Activated naive CD4-positive, alpha-beta T cell treated with anti-CD3 and anti-CD28 coated beads, Interleukin-2, amount 10 ng/mL, durations not matched to agents 7 days and 5 days (primary cell): Measurements from ENCODE around the gene LRRC37A.
A peak's percentile ranks its signal among the peaks of the same experiment; 100 is the strongest.
"Not testable (repeated sequence)": the region's sequence is repeated elsewhere in the genome, so short reads cannot be mapped to it uniquely, and the experiment has no call there.

Source experiments
- CTCF ChIA-PET: fragments of 350-600 bp; sonication (Branson Sonifier 250); formaldehyde crosslinking; loops from one replicate; lab custom pipeline; 2021; ENCODE audit warnings: antibody characterized with exemption; lab: Charles Lee
- DNase-seq: peaks from one replicate; pipeline ENCODE4 v3.0.0-alpha.2; 2020
- H3K27ac Mint-ChIP-seq: one replicate; pipeline ENCODE4 v1.8.0; 2021; ENCODE audit warnings: mild to moderate bottlenecking, moderate library complexity, mixed read lengths
- H3K27me3 Mint-ChIP-seq: one replicate; pipeline ENCODE4 v1.8.0; 2021; ENCODE audit warnings: mild to moderate bottlenecking, mixed read lengths
- H3K36me3 Mint-ChIP-seq: one replicate; pipeline ENCODE4 v1.8.0; 2021; ENCODE audit warnings: mixed read lengths
- H3K4me1 Mint-ChIP-seq: one replicate; pipeline ENCODE4 v1.8.0; 2021; ENCODE audit warnings: mixed read lengths
- H3K4me3 Mint-ChIP-seq: one replicate; pipeline ENCODE4 v1.8.0; 2021; ENCODE audit warnings: mild to moderate bottlenecking, moderate library complexity, mixed read lengths
- H3K9me3 Mint-ChIP-seq: one replicate; pipeline ENCODE4 v1.8.0; 2021; ENCODE audit warnings: mixed read lengths

The LRRC37A gene

DNA sequence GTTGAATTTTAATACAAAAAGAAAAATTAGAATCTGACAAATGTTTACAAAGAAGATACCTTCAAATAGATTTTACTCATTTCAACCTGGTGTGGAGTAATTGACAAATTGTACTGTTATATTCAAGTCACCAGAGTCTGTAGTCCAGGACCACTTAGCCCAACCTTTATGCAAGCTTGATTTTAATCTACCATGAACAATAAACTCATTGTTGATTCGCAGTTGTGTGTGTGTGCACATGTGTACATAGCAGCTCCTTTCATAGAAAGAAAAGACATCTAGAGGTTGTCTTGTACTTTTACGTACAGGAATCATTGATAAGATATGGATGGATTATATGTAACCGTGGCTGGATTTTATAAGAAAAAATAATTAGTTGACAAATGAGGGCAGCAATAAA, 20.7 kb upstream of the LRRC37A start:
- H3K4me3 Mint-ChIP-seq = no peak overlapping the region
- peaks cover 60% of the 10 kb centered on the region for H3K27me3 Mint-ChIP-seq
- H3K9me3 Mint-ChIP-seq = no peaks in the 10 kb centered on the region
- no peaks in the 10 kb centered on the region for H3K36me3 Mint-ChIP-seq
- H3K27ac Mint-ChIP-seq = no peak overlapping the region
- CTCF ChIA-PET = no interaction called here
- DNase-seq = no peak
- H3K4me1 Mint-ChIP-seq = no peaks in the 10 kb centered on the region

DNA sequence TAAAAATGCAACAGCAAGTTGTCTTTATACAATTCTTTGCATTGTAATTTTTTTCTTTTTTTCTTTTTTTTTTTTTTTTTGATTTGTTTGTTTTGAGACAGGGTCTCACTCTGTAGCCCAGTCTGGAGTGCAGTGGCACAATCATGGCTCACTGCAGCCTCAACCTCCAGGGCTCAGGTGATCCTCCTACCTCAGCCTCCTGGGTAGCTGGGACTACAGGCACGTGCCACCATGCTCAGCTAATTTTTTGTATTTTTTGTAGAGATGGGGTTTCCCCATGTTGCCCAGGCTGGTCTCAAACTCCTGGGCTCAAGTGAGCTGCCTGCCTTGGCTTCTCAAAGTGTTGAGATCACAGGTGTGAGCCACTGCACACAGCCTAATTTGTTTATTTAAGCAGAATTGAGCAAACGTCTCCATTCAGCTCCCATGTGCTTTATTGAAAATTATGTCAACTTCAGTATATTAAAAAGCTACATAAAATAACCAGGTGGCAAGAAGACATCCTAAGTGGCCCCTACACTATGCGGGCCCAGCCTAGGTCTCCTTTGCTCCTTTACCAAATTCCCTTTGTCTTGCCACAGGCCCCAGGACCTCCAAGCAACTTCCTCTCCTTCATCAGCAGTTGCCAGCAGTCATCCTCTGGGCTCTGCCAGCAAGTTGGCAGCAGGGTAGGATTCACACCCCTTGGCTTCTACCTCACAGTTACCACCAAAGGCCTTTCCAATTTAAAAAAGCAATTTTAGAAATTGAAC, 18.0 kb upstream of the LRRC37A start:
- not testable (repeated sequence) for H3K27ac Mint-ChIP-seq, H3K36me3 Mint-ChIP-seq, DNase-seq, H3K4me1 Mint-ChIP-seq, H3K4me3 Mint-ChIP-seq, H3K9me3 Mint-ChIP-seq
- H3K27me3 Mint-ChIP-seq = peaks cover 48% of the 10 kb centered on the region
- CTCF ChIA-PET = interaction anchor here (0.6 kb wide), 1 partner anchor 581 kb away, joined by 3 read pairs; no protein-coding TSS in a partner anchor

DNA sequence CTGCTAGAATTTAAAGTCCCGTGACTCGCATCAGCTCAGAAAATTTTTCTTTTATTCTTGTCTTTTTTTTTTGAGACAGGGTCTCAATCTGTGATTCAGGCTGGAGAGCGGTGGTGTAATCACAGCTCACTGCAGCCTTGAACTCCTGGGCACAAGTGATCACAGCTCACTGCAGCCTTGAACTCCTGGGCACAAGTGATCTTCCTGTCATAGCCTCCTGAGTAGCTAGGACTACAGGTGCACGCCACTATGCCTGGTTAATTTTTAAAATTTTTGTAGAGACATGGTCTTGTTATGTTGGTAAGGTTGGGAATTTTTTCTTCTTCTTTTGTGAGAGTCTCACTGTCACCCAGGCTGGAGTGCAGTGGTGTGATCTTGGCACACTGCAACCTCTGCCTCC, 13.6 kb upstream of the LRRC37A start:
- H3K9me3 Mint-ChIP-seq, H3K36me3 Mint-ChIP-seq, H3K4me1 Mint-ChIP-seq, CTCF ChIA-PET, H3K27ac Mint-ChIP-seq, H3K4me3 Mint-ChIP-seq: not testable (repeated sequence)
- peaks cover 42% of the 10 kb centered on the region for H3K27me3 Mint-ChIP-seq
- peak; percentile 18 for DNase-seq

DNA sequence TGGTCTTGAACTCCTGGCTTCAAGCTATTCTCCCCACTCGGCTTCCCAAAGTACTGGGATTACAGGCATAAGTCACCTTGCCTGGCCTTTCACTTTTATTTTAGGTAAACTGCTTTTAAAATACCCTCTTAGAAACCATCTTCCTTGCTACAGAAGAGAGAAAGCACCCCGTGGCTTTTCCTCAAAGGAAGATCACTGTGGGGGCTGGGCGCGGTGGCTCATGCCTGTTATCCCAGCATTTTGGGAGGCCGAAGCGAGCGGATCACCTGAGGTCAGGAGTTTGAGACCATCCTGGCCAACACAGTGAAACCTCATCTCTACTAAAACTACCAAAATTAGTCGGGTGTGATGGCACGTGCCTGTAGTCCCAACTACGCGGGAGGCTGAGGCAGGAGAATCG, 12.3 kb upstream of the LRRC37A start:
- peaks cover 32% of the 10 kb centered on the region for H3K27me3 Mint-ChIP-seq
- CTCF ChIA-PET, H3K36me3 Mint-ChIP-seq, H3K27ac Mint-ChIP-seq, H3K4me1 Mint-ChIP-seq, H3K4me3 Mint-ChIP-seq, DNase-seq, H3K9me3 Mint-ChIP-seq: not testable (repeated sequence)

DNA sequence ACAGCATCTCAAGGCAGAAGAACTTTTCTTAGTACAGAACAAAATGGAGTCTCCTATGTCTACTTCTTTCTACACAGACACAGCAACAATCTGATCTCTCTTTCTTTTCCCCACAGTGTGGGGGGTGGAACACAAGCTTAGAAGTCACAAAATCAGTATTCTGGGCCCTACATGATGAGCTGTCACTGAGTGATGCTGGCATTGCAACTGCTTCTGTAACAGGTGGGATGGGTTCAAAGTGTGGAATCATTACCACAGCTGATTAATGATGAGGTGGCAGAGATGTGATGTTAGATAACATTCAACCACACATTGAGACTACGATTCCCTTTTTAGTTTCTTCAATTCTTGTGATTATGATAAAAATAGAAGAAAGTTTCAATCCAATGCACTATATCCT, 10.5 kb upstream of the LRRC37A start:
- H3K27me3 Mint-ChIP-seq = peaks cover 22% of the 10 kb centered on the region
- H3K27ac Mint-ChIP-seq, CTCF ChIA-PET, H3K4me1 Mint-ChIP-seq, H3K9me3 Mint-ChIP-seq, H3K4me3 Mint-ChIP-seq, H3K36me3 Mint-ChIP-seq: not testable (repeated sequence)
- DNase-seq = peak; percentile 25

DNA sequence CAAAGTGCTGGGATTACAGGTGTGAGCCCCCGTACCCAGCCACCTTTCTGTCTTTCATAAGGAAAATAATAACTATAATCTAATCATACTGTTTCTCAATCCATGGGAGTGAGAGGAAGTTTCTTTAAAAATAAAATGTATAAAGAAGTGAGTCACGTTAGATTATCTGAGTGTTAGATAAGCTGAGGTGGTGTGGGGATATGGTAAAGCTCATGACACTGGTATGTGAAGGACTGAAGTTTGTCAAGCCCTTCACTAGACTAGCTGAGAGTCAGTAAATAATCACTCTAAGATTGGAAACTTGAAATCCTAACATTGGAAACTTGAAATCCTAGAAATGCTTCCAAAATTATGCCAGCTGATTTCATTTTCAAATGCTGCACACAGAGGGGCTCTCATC, 9.4 kb upstream of the LRRC37A start:
- not testable (repeated sequence) for H3K9me3 Mint-ChIP-seq, H3K4me3 Mint-ChIP-seq, H3K27ac Mint-ChIP-seq, H3K36me3 Mint-ChIP-seq, H3K4me1 Mint-ChIP-seq, DNase-seq
- CTCF ChIA-PET = interaction anchor here (2.0 to 2.1 kb wide), 2 partner anchors 73 to 693 kb away, joined by 5 read pairs; no protein-coding TSS in a partner anchor
- peaks cover 13% of the 10 kb centered on the region for H3K27me3 Mint-ChIP-seq

DNA sequence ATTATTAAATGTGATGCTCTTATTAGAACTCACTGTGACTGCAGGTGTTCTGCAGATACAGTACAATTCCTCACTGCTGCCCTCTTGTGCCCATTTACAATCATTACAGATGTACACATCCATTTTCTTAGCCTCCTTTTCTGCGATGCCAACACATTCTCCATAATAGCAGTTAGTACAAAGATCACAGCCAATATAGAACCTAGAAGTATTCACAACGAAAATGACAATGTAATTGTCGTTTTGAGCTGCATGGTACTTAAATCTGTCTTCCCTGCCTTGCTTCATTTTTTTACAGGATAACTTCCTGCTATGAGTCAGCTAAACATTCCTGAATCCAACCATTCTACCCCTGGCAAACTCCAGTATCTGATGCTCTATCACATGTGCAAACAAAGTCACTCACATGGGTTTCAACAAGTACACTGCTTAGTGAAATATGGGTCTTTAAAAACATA, 8.1 kb upstream of the LRRC37A start:
- H3K27ac Mint-ChIP-seq, H3K9me3 Mint-ChIP-seq, H3K36me3 Mint-ChIP-seq, H3K4me3 Mint-ChIP-seq: not testable (repeated sequence)
- CTCF ChIA-PET = interaction anchor here (0.7 to 2.1 kb wide), 4 partner anchors 16 to 694 kb away, joined by 3 to 5 read pairs (median 4); no protein-coding TSS in a partner anchor
- H3K4me1 Mint-ChIP-seq = peaks cover 19% of the 10 kb centered on the region
- DNase-seq = peak; percentile 81
- peaks cover 12% of the 10 kb centered on the region for H3K27me3 Mint-ChIP-seq

DNA sequence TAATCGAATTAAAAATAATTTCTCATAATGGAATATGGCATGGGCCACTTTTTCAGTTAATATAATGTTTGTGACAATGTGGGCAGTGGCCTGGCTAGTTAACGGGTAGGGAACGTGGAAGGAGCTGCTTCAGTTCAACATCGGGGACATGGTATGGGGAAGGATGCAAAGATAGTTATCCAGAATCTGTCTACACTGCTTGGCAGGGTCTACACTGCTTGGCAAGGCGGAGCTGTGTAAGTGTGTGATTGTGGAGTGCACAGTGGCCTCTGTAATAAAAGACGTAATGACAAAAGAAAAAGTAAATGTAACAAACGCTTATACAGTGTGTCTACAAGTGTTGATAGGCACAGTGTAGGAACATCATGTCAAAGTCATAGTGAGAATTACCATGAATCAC, 7.3 kb upstream of the LRRC37A start:
- Mint-ChIP-seq H3K4me1 (peaks cover 19% of the 10 kb centered on the region), H3K27me3 (peaks cover 12% of the 10 kb centered on the region)
- CTCF ChIA-PET, DNase-seq, H3K4me3 Mint-ChIP-seq, H3K27ac Mint-ChIP-seq, H3K9me3 Mint-ChIP-seq, H3K36me3 Mint-ChIP-seq: not testable (repeated sequence)

DNA sequence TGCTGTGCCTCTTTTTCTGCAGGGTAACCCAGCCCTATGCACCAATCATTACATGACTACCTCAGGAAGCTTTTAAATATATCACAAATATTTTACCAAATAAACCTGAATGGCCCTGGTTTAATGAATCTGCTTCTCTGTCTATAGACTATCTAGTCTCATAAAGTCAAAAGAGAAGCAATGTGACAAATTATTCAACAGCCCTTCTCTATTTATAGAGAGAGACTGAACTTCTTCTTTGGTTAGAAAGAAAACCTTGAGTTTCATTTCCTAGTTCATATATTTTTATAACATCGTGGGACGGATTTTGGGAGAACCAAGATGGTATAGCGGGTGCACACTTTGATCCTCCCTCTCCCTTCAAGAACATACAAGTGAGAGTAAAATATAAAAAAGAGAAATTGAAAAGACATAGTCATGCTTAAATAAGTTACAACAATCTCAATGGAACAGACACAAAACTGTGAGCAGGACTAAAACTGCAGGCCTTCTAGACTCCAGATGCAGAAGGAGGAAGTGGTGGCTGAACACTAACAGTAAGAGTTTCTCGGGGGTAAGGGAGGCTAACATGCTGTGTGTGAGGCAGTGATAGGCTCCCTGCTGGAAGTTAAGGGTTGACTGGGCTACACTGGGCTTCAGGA, 3.9 kb upstream of the LRRC37A start:
- H3K27me3 Mint-ChIP-seq, CTCF ChIA-PET, H3K4me3 Mint-ChIP-seq, H3K9me3 Mint-ChIP-seq, DNase-seq, H3K36me3 Mint-ChIP-seq: not testable (repeated sequence)
- H3K27ac Mint-ChIP-seq = peak overlapping the region; percentile 61
- H3K4me1 Mint-ChIP-seq = peaks cover 16% of the 10 kb centered on the region

DNA sequence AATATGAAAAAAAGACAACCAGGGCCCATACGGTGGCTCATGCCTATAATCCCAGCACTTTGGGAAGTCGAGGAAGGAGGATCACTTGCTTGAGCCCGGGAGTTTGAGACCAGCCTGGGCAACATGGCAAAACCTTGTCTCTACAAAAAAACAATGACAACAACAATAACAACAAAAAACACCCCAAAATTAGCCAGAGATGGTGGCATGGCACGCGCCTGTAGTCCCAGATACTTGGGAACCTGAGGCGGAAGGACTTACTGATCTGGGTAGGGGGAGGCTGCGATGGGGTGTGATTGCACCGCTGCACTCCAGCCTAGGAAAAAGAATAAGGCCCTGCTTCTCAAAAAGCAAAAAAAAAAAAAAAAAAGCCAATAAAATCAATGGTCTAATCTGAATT, 3.3 kb upstream of the LRRC37A start:
- H3K36me3 Mint-ChIP-seq, DNase-seq, CTCF ChIA-PET, H3K27me3 Mint-ChIP-seq, H3K4me3 Mint-ChIP-seq, H3K9me3 Mint-ChIP-seq: not testable (repeated sequence)
- H3K4me1 Mint-ChIP-seq = peaks cover 16% of the 10 kb centered on the region
- H3K27ac Mint-ChIP-seq = peak overlapping the region; percentile 60

DNA sequence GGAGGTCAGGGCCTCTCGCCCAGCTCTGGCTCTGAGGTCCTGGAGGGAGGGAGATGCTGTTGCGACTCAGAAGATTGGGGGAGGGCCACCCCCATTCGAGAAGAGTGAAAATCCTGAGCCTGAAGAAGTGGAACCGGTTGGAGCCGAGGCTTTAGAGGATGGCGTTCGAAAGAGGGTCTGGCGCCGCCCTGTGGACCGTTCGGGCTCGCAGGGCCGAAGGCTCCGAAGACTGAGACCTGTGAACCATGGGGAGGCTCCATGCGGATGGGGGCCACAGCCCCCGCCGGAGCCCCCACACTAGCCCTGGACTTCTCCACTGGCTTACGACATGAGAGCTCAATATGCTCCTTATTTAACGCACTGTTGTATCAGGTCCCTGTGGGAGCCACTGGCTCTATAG, 46.3 kb downstream of the LRRC37A start:
- H3K4me3 Mint-ChIP-seq, H3K9me3 Mint-ChIP-seq, DNase-seq, H3K27ac Mint-ChIP-seq, CTCF ChIA-PET, H3K27me3 Mint-ChIP-seq, H3K36me3 Mint-ChIP-seq, H3K4me1 Mint-ChIP-seq: not testable (repeated sequence)

DNA sequence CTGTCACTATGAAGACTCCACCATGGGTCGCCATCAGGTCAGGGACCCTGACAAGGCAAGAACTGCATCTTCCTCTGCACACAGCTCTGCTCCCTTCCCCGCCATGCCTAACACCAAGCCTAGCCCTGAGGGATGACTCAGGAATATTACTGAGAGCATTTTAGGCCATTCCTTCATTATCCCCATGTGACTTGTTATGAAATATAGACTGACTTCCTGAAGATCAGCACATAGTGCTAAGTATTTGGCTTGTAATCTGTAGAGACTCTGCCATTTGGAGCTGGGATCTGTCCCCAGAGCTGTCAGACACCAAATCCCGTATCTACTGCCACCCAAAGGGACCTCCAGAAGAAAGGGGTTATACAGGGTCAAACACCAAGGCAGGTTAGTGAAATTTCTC, 47.2 kb downstream of the LRRC37A start:
- H3K36me3 Mint-ChIP-seq, H3K9me3 Mint-ChIP-seq, H3K4me1 Mint-ChIP-seq, H3K27me3 Mint-ChIP-seq, H3K4me3 Mint-ChIP-seq, H3K27ac Mint-ChIP-seq, DNase-seq, CTCF ChIA-PET: not testable (repeated sequence)

DNA sequence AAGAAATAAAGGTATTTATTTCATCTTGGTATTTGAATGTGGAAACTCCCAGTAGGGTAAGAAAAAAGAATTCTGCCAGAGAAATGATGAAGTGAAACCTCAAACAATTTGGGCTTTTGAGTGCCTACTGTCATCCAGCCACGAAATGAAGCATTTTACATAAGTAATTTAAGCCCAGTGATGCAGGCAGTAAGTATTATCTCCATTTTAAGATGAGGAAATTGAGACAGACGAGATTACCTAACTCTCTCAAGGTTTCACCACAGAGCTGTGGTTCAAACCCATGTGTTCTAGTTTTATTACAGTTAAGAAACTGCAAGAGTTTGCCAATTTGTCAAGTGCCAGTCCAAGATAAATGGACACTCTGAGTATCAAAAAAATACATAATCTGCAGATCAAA, 53.4 kb downstream of the LRRC37A start:
- H3K4me3 Mint-ChIP-seq, H3K27ac Mint-ChIP-seq, H3K36me3 Mint-ChIP-seq, H3K4me1 Mint-ChIP-seq, H3K9me3 Mint-ChIP-seq, DNase-seq, CTCF ChIA-PET, H3K27me3 Mint-ChIP-seq: not testable (repeated sequence)

DNA sequence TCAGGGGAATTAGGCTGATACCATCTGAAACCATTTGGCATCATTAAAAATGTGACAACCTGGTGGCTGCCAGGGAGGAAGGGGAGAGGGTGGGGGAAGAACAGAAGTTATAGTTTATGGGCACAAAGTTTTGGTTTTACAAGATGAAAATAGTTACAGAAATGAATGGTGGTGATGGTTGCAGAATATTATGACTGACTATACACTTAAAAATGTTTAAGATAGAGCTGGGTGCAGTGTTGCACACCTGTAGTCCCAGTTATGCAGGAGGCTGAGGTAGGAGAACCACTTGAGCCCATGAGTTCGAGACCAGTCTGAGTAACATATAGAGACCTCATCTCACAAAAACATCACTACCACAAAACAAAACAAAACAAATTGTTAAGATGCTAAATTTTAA, 54.1 kb downstream of the LRRC37A start:
- CTCF ChIA-PET, H3K27ac Mint-ChIP-seq, H3K4me3 Mint-ChIP-seq, H3K4me1 Mint-ChIP-seq, DNase-seq, H3K27me3 Mint-ChIP-seq, H3K9me3 Mint-ChIP-seq, H3K36me3 Mint-ChIP-seq: not testable (repeated sequence)

DNA sequence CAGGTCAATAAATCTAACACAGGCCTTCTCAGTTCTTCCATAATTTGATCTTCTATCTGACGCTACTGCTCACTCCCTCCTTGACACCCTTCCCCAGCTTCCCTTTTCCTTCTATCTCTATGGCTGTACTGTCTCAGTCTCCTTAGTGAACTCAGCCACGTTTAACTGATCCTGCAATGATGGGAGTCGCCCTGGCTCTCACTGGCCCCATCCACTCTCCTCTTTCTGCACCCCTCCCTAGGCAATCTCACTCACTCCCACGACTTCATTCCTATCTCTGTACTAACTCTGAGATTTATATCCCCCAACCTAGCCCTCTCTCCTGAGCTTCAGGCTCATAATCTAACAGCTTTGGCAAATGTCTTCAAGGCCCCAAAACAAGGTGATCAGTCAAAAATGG, 58.9 kb downstream of the LRRC37A start:
- H3K4me3 Mint-ChIP-seq, H3K4me1 Mint-ChIP-seq, H3K9me3 Mint-ChIP-seq, H3K27ac Mint-ChIP-seq, H3K36me3 Mint-ChIP-seq, CTCF ChIA-PET, DNase-seq, H3K27me3 Mint-ChIP-seq: not testable (repeated sequence)
